ENCODE results near the gene FBXO21.

- TF ChIP-seq CTCF (conservative IDR thresholded peaks at IDR 0.05 in 1 of 2, IDR thresholded peaks at IDR 0.05 in 1 of 2; ENCODE audit: low read depth in 1 of 2, low read length in 2 of 2): no peak
- no peak for TF ChIP-seq EZH2 (IDR thresholded peaks at IDR 0.05; ENCODE audit: low read length, missing control alignments)
These were observed 48.2 kb downstream of the FBXO21 start for GRCh38 chr12:117142094-117142493.
